Stimulated activated naive B cell treated with anti-CD40 and anti-IgM and Interleukin-4, amounts not matched to agents 10 μg/mL and 1 μg/mL and 100 μg/mL, for 72 hours (primary cell): Measurements from ENCODE around the gene LECT2.

Experiments
- ATAC-seq, 2 donors: fragments of 150-1000 bp; cut with Tn5 transposase; replicated peaks; 2 replicates each; pipeline ENCODE4 v1.10.0; 2021; ENCODE audit warnings: moderate library complexity in 1 of 2
- DNase-seq: peaks from one replicate; pipeline ENCODE4 v3.0.0; 2021
- H3K27ac Mint-ChIP-seq: one replicate; pipeline ENCODE4 v1.8.0; 2022; ENCODE audit warnings: mild to moderate bottlenecking, mixed read lengths
- H3K27me3 Mint-ChIP-seq, 2 donors: one replicate each; pipeline ENCODE4 v1.8.0; 2022; ENCODE audit warnings: mixed read lengths in 2 of 2
- H3K36me3 Mint-ChIP-seq, 2 donors: one replicate each; pipeline ENCODE4 v1.8.0; 2022; ENCODE audit warnings: mixed read lengths in 2 of 2, mild to moderate bottlenecking in 1 of 2
- H3K4me1 Mint-ChIP-seq, 2 donors: one replicate each; pipeline ENCODE4 v1.8.0; 2022; ENCODE audit warnings: mixed read lengths in 2 of 2, mild to moderate bottlenecking in 1 of 2
- H3K4me3 Mint-ChIP-seq, 2 donors: one replicate each; pipeline ENCODE4 v1.8.0; 2022; ENCODE audit warnings: mild to moderate bottlenecking in 2 of 2, mixed read lengths in 2 of 2, moderate library complexity in 1 of 2
- H3K9me3 Mint-ChIP-seq, 2 donors: one replicate each; pipeline ENCODE4 v1.8.0; 2022; ENCODE audit warnings: mixed read lengths in 2 of 2, mild to moderate bottlenecking in 1 of 2

Gene LECT2

GRCh38 chr5:135942202-135942771, 12.5 kb downstream of the LECT2 start:
- no peaks in the 10 kb centered on the region for H3K36me3 Mint-ChIP-seq
- H3K4me1 Mint-ChIP-seq = no peaks in the 10 kb centered on the region
- ATAC-seq = no peak
- no peaks in the 10 kb centered on the region for H3K9me3 Mint-ChIP-seq
- DNase-seq = no peak
- no peak overlapping the region for H3K4me3 Mint-ChIP-seq
- H3K27ac Mint-ChIP-seq = no peak overlapping the region
- peaks cover 13 to 27% of the 10 kb centered on the region in 2 donors for H3K27me3 Mint-ChIP-seq

GRCh38 chr5:135941711-135942110, 13.1 kb downstream of the LECT2 start:
- no peak for DNase-seq
- H3K9me3 Mint-ChIP-seq = no peaks in the 10 kb centered on the region
- ATAC-seq = no peak
- peaks cover 13 to 27% of the 10 kb centered on the region in 2 donors for H3K27me3 Mint-ChIP-seq
- H3K27ac Mint-ChIP-seq = no peak overlapping the region
- H3K4me1 Mint-ChIP-seq = no peaks in the 10 kb centered on the region
- no peaks in the 10 kb centered on the region for H3K36me3 Mint-ChIP-seq
- no peak overlapping the region for H3K4me3 Mint-ChIP-seq

GRCh38 chr5:135937245-135937911, 17.4 kb downstream of the LECT2 start:
- Mint-ChIP-seq H3K4me1 (no peaks in the 10 kb centered on the region), H3K27me3 (peaks cover 9 to 22% of the 10 kb centered on the region in 2 donors), H3K4me3 (no peak overlapping the region), H3K9me3 (no peaks in the 10 kb centered on the region), H3K27ac (no peak overlapping the region), H3K36me3 (no peaks in the 10 kb centered on the region)
- no peak for ATAC-seq
- no peak for DNase-seq

- DNase-seq = no peak
- no peaks in the 10 kb centered on the region for H3K36me3 Mint-ChIP-seq
- H3K4me1 Mint-ChIP-seq = no peaks in the 10 kb centered on the region
- no peaks in the 10 kb centered on the region for H3K9me3 Mint-ChIP-seq
- H3K4me3 Mint-ChIP-seq = no peak overlapping the region
- no peak for ATAC-seq
- no peak overlapping the region for H3K27ac Mint-ChIP-seq
- peaks cover 17 to 33% of the 10 kb centered on the region in 2 donors for H3K27me3 Mint-ChIP-seq
Observed at GRCh38 chr5:135934939-135935338, 19.8 kb downstream of the LECT2 start.

- ATAC-seq = no peak
Observed at GRCh38 chr5:135930949-135931295, 23.9 kb downstream of the LECT2 start.

GRCh38 chr5:135930029-135930948, 24.5 kb downstream of the LECT2 start:
- no peak for ATAC-seq
- H3K36me3 Mint-ChIP-seq = no peaks in the 10 kb centered on the region
- no peak overlapping the region for H3K27ac Mint-ChIP-seq
- no peak for DNase-seq
- peaks cover 39 to 56% of the 10 kb centered on the region in 2 donors for H3K27me3 Mint-ChIP-seq
- no peaks in the 10 kb centered on the region for H3K9me3 Mint-ChIP-seq
- no peaks in the 10 kb centered on the region for H3K4me1 Mint-ChIP-seq
- H3K4me3 Mint-ChIP-seq = no peak overlapping the region

More at GRCh38 chr5:135930949-135931295, 23.9 kb downstream of the LECT2 start:
- no peak overlapping the region for H3K4me3 Mint-ChIP-seq
- DNase-seq = no peak
- peaks cover 38 to 53% of the 10 kb centered on the region in 2 donors for H3K27me3 Mint-ChIP-seq
- no peaks in the 10 kb centered on the region for H3K4me1 Mint-ChIP-seq
- no peak overlapping the region for H3K27ac Mint-ChIP-seq
- no peaks in the 10 kb centered on the region for H3K9me3 Mint-ChIP-seq
- no peaks in the 10 kb centered on the region for H3K36me3 Mint-ChIP-seq

- Mint-ChIP-seq H3K27ac (no peak overlapping the region), H3K27me3 (peaks cover 36 to 39% of the 10 kb centered on the region in 2 donors)
Observed at GRCh38 chr5:135921388-135921787, 33.4 kb downstream of the LECT2 start.

GRCh38 chr5:135920199-135920598, 34.6 kb downstream of the LECT2 start:
- no peaks in the 10 kb centered on the region for H3K9me3 Mint-ChIP-seq
- no peaks in the 10 kb centered on the region for H3K36me3 Mint-ChIP-seq
- peaks cover 31% of the 10 kb centered on the region in 2 donors for H3K27me3 Mint-ChIP-seq
- ATAC-seq (no peak), DNase-seq (no peak)
- H3K4me3 Mint-ChIP-seq = no peak overlapping the region
- H3K4me1 Mint-ChIP-seq = no peaks in the 10 kb centered on the region
- H3K27ac Mint-ChIP-seq = no peak overlapping the region

More at GRCh38 chr5:135921388-135921787, 33.4 kb downstream of the LECT2 start:
- H3K36me3 Mint-ChIP-seq = no peaks in the 10 kb centered on the region
- DNase-seq (no peak), ATAC-seq (no peak)
- H3K9me3 Mint-ChIP-seq = no peaks in the 10 kb centered on the region
- H3K4me1 Mint-ChIP-seq = no peaks in the 10 kb centered on the region
- no peak overlapping the region for H3K4me3 Mint-ChIP-seq

GRCh38 chr5:135916638-135917263, 38.0 kb downstream of the LECT2 start:
- no peaks in the 10 kb centered on the region for H3K36me3 Mint-ChIP-seq
- H3K27ac Mint-ChIP-seq = no peak overlapping the region
- ATAC-seq (no peak), DNase-seq (no peak)
- H3K9me3 Mint-ChIP-seq = no peaks in the 10 kb centered on the region
- no peak overlapping the region for H3K4me3 Mint-ChIP-seq
- no peaks in the 10 kb centered on the region for H3K4me1 Mint-ChIP-seq
- peaks cover 17 to 25% of the 10 kb centered on the region in 2 donors for H3K27me3 Mint-ChIP-seq

GRCh38 chr5:135915466-135916001, 39.2 kb downstream of the LECT2 start:
- no peaks in the 10 kb centered on the region for H3K4me1 Mint-ChIP-seq
- H3K36me3 Mint-ChIP-seq = no peaks in the 10 kb centered on the region
- ATAC-seq = no peak
- peaks cover 25 to 33% of the 10 kb centered on the region in 2 donors for H3K27me3 Mint-ChIP-seq
- H3K9me3 Mint-ChIP-seq = no peaks in the 10 kb centered on the region
- no peak overlapping the region for H3K4me3 Mint-ChIP-seq
- no peak overlapping the region for H3K27ac Mint-ChIP-seq
- DNase-seq = no peak

GRCh38 chr5:135913713-135914626, 40.8 kb downstream of the LECT2 start:
- Mint-ChIP-seq H3K27ac (no peak overlapping the region), H3K27me3 (peaks cover 32 to 42% of the 10 kb centered on the region in 2 donors), H3K9me3 (no peaks in the 10 kb centered on the region), H3K4me1 (no peaks in the 10 kb centered on the region), H3K36me3 (no peaks in the 10 kb centered on the region), H3K4me3 (no peak overlapping the region)
- DNase-seq (no peak), ATAC-seq (no peak)

- ATAC-seq (no peak), DNase-seq (no peak)
- Mint-ChIP-seq H3K36me3 (no peaks in the 10 kb centered on the region), H3K4me1 (no peaks in the 10 kb centered on the region), H3K27me3 (peaks cover 11 to 25% of the 10 kb centered on the region in 2 donors), H3K27ac (no peak overlapping the region), H3K4me3 (no peak overlapping the region), H3K9me3 (no peaks in the 10 kb centered on the region)
Observed at GRCh38 chr5:135905144-135905543, 49.6 kb downstream of the LECT2 start.

GRCh38 chr5:135901633-135902032, 53.1 kb downstream of the LECT2 start:
- Mint-ChIP-seq H3K4me3 (no peak overlapping the region), H3K36me3 (no peaks in the 10 kb centered on the region), H3K9me3 (no peaks in the 10 kb centered on the region), H3K27ac (no peak overlapping the region), H3K27me3 (peaks cover 15 to 41% of the 10 kb centered on the region in 2 donors), H3K4me1 (no peaks in the 10 kb centered on the region)
- no peak for DNase-seq
- ATAC-seq = no peak
